Gastroesophageal sphincter (tissue), 4 donors: ENCODE data around the gene SAP30L. TPM values are rescaled to one million over a fixed set of nuclear protein-coding genes. Genes with fewer than 3 reads are reported as not detected.

ENCODE experiments used
- ATAC-seq: fragments of 150-250 bp; one replicate; pipeline ENCODE4 v1.9.1; 2016; ENCODE audit warnings: mild to moderate bottlenecking, moderate library complexity
- H3K27ac ChIP-seq, 4 donors: fragments of 200-600 bp; sonication (generic) in 3 of 4; 1 replicate in 3 of 4; 2 replicates in 1 of 4; pipeline ENCODE4 v1.5.1; 2016 to 2019
- H3K27me3 ChIP-seq: fragments of 200-600 bp; sonication (generic); one replicate; pipeline ENCODE4 v1.5.1; 2019
- H3K36me3 ChIP-seq, 2 donors: fragments of 200-600 bp; sonication (generic); one replicate each; pipeline ENCODE4 v1.5.1; 2019; ENCODE audit warnings: control low read depth in 1 of 2
- H3K4me1 ChIP-seq, 3 donors: fragments of 200-600 bp; sonication (generic); 1 replicate in 2 of 3; 2 replicates in 1 of 3; pipeline ENCODE4 v1.5.1; 2016 to 2019; ENCODE audit warnings: control low read depth in 2 of 3
- H3K4me3 ChIP-seq, 2 donors: fragments of 200-600 bp; sonication (generic); one replicate each; pipeline ENCODE4 v1.5.1; 2019; ENCODE audit warnings: mild to moderate bottlenecking in 1 of 2, moderate library complexity in 1 of 2
- H3K9me3 ChIP-seq, 3 donors: fragments of 200-600 bp; sonication (generic); one replicate each; pipeline ENCODE4 v1.5.1; 2017 to 2019; ENCODE audit warnings: control low read depth in 2 of 3
- CTCF ChIP-seq, 4 experiments: fragments of 200-600 bp in 2 of 4; fragments of 450-650 bp in 2 of 4; sonication (generic) in 1 of 4; IDR thresholded peaks; one replicate each; pipeline ENCODE4 v1.5.1; 2017 to 2019; ENCODE audit warnings: antibody characterized with exemption in 4 of 4, mild to moderate bottlenecking in 2 of 4, moderate library complexity in 2 of 4
- EP300 ChIP-seq: sonication (generic); formaldehyde crosslinking; IDR thresholded peaks from one replicate; pipeline ENCODE4 v1.6.1; 2017; ENCODE audit warnings: antibody characterized with exemption, mild to moderate bottlenecking
- POLR2A ChIP-seq, 2 donors: fragments of 450-650 bp; IDR thresholded peaks; one replicate each; pipeline ENCODE4 v1.6.1; 2017; ENCODE audit warnings: antibody characterized with exemption in 2 of 2, mild to moderate bottlenecking in 2 of 2, moderate library complexity in 1 of 2
- POLR2AphosphoS5 ChIP-seq: sonication (generic); formaldehyde crosslinking; IDR thresholded peaks from one replicate; pipeline ENCODE4 v1.6.1; 2017; ENCODE audit warnings: antibody characterized with exemption
- WGBS, 2 donors: methylation state at CpG; one replicate each; pipeline ENCODE4 v1.1.5; 2018; ENCODE audit warnings: low coverage in 1 of 2; 5-methylcytosine and 5-hydroxymethylcytosine counted together
- total RNA-seq, 4 donors: library from RNA; depleted of rRNA; stranded (reverse); fragments of >200 nt; gene quantifications; one replicate each; pipeline ENCODE4 v1.1.0, GENCODE V29; 2016

SAP30L gene
- total RNA-seq, 4 donors from 2014 or later, result 37.4 to 88.3 (median 68.8) TPM

GRCh38 chr5:154459015-154459414 is 13.2 kb downstream of the SAP30L start:
- Histone ChIP-seq H3K9me3 (no peaks in the 10 kb centered on the region), H3K27me3 (no peaks in the 10 kb centered on the region), H3K4me3 (no peak overlapping the region), H3K36me3 (peaks cover 0 to 84% of the 10 kb centered on the region in 2 donors), H3K4me1 (no peaks in the 10 kb centered on the region), H3K27ac (no peak overlapping the region)
- 54 to 60% methylated on average over 2 of the region's 3 CpGs for WGBS, 2 donors
- TF ChIP-seq CTCF (IDR thresholded peaks at IDR 0.05) (no peak), POLR2AphosphoS5 (no peak), EP300 (no peak), POLR2A (IDR thresholded peaks at IDR 0.05) (no peak)
- no peak for ATAC-seq

DNA sequence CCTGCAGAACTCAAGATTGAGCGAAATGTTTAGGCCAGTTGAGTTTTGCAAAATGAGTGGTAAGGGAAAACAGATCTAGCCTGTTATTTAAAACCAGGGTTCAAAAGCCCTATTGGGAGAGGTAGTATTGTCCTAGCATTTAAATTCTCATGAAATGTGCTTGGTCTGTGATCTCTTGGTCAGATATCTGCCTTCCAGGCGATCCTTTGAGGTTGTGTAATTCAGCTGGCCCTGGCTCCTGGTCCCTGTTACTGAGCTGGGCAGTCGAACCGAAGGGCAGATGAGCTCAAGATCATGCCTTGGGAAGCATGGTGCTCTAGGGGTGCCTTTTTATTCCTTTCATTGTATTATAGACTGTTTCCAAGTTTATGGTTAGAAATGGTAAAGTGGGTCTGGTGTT is 14.4 kb downstream of the SAP30L start:
- ATAC-seq, result no peak
- Histone ChIP-seq H3K4me1 (no peaks in the 10 kb centered on the region), H3K36me3 (peaks cover 0 to 72% of the 10 kb centered on the region in 2 donors), H3K4me3 (no peak overlapping the region), H3K27ac (no peak overlapping the region), H3K27me3 (no peaks in the 10 kb centered on the region), H3K9me3 (no peaks in the 10 kb centered on the region)
- TF ChIP-seq POLR2A (IDR thresholded peaks at IDR 0.05) (no peak), CTCF (IDR thresholded peaks at IDR 0.05) (no peak), POLR2AphosphoS5 (no peak), EP300 (no peak)
- 96 to 100% methylated on average over 4 of the region's 4 CpGs for WGBS, 2 donors

GRCh38 chr5:154461531-154461930 is 15.7 kb downstream of the SAP30L start:
- peaks cover 0 to 59% of the 10 kb centered on the region in 2 donors for H3K36me3 ChIP-seq
- 58 to 80% methylated on average over 1 to 5 of the region's 6 CpGs for whole genome bisulfite sequencing, 2 donors
- no peak overlapping the region for H3K4me3 ChIP-seq
- no peak overlapping the region for H3K27ac ChIP-seq
- no peaks in the 10 kb centered on the region for H3K4me1 ChIP-seq
- no peak for ATAC-seq
- no peaks in the 10 kb centered on the region for H3K27me3 ChIP-seq
- H3K9me3 ChIP-seq, result no peaks in the 10 kb centered on the region
- TF ChIP-seq POLR2A (IDR thresholded peaks at IDR 0.05) (no peak), POLR2AphosphoS5 (no peak), EP300 (no peak), CTCF (IDR thresholded peaks at IDR 0.05) (no peak)

- Histone ChIP-seq H3K4me3 (no peak overlapping the region), H3K36me3 (peaks cover 0 to 30% of the 10 kb centered on the region in 2 donors), H3K27ac (no peak overlapping the region), H3K4me1 (no peaks in the 10 kb centered on the region), H3K27me3 (peaks cover 12% of the 10 kb centered on the region), H3K9me3 (no peaks in the 10 kb centered on the region)
- ATAC-seq, result no peak
- WGBS, 2 donors, result 50 to 75% methylated on average over 1 of the region's 1 CpG
- no peak for TF ChIP-seq CTCF (IDR thresholded peaks at IDR 0.05)
- TF ChIP-seq POLR2A (IDR thresholded peaks at IDR 0.05), result no peak
- TF ChIP-seq EP300, result no peak
- TF ChIP-seq POLR2AphosphoS5, result no peak
Observed at GRCh38 chr5:154464438-154464837, 18.6 kb downstream of the SAP30L start.

DNA sequence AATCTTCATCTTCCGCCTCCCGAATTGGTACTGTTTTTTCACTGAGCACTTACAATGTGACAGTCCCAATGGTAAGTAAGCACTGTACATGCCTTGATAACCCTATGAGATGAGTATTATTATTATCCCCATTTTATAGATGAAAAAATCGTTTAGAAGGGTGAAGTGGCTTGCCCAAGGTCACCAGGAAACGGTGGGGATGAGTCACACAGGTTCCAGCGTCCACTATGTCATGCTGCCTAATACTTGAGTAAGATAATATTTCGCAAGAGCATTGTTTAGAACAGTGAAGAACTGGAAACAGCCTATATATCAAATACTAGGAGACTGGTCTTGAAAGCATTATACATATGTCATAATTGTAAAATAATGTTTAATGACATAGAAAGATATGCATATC is 19.4 kb downstream of the SAP30L start:
- Histone ChIP-seq H3K4me3 (no peak overlapping the region), H3K4me1 (no peaks in the 10 kb centered on the region), H3K9me3 (no peaks in the 10 kb centered on the region), H3K36me3 (peaks cover 0 to 22% of the 10 kb centered on the region in 2 donors), H3K27me3 (peaks cover 20% of the 10 kb centered on the region), H3K27ac (no peak overlapping the region)
- no peak for TF ChIP-seq POLR2A (IDR thresholded peaks at IDR 0.05)
- TF ChIP-seq CTCF (IDR thresholded peaks at IDR 0.05), result no peak
- no peak for TF ChIP-seq EP300
- TF ChIP-seq POLR2AphosphoS5, result no peak
- no peak for ATAC-seq
- 65% methylated on average over 6 of the region's 6 CpGs for WGBS, 2 donors
